ENCODE measurements around the gene KLB.

Gene KLB

GRCh38 chr4:39466747-39467146 is 60.0 kb downstream of the KLB start:
- DNase-seq: no peak

- DNase-seq: no peak
Observed at GRCh38 chr4:39467464-39467863, 60.7 kb downstream of the KLB start.

GRCh38 chr4:39469429-39470077 is 62.8 kb downstream of the KLB start:
- DNase-seq: peak; percentile 63

DNA sequence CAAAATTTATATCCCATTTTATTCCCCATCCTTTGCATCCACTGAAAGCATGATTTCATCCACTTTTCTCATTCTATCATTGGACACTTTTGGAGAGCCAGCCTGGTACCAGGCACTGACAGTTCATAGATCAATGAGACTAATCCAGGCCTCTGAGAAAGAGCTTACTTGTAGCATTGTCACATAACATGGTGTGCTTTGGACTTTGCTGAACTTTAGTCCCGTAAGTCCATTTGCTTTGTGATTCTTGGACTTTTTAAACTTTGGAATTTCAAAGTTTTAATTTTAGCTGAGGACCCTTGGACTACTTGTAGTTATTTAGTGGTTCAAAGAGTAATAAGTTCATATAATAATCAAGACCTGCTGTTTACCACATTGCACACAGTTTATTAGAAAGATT is 63.7 kb downstream of the KLB start:
- DNase-seq: no peak

DNA sequence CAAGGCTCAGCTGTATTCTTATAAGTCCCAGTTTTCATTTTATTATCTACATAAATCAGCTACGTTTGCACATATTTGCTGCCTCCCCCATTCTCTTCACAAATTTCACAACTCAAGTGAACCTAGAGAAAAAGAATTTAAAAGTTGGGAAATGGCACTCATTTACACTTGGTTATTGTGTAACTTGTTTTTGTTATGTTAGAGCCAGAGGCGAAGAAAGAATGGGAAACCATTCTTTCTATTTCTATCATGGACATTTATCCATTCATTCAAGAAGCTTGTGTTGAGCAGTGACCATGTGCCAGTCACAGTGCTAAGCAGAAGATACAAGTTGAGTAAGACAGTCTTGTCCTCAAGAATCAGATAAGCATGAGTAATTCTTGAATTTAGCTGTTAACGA is 65.7 kb downstream of the KLB start:
- DNase-seq: no peak

DNA sequence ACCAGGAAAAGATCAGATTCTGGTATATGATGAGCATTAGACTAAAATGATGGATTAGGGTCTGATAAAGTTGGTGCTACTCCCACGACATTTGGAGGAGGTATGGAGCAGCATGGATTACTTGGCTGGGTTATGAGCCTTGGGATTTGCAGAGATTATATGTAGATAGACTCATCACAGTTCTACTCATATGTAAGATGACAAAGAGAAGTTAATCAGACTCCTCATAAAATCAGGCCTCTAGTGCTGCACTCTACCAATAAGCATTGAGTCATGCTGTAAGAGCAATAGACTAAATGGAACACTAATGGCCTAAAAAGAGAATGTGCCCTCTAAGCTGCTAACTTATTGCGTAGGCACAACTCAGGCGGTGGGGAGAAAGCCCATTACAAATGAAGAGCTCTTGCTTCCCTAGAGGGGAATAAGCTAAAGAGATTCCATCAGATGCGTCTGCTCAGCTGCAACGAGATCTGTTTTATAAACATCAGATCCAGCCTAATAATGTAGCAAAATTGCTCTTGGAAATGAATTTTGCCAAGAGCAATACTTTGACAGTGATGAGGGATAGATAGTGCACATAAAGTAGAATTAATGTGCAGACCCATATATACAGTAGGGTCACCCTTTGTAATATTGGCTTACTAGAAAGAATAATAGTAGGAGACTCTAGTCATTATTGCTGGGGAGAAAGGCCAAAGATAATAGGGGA is 69.6 kb downstream of the KLB start:
- no peak for DNase-seq

DNA sequence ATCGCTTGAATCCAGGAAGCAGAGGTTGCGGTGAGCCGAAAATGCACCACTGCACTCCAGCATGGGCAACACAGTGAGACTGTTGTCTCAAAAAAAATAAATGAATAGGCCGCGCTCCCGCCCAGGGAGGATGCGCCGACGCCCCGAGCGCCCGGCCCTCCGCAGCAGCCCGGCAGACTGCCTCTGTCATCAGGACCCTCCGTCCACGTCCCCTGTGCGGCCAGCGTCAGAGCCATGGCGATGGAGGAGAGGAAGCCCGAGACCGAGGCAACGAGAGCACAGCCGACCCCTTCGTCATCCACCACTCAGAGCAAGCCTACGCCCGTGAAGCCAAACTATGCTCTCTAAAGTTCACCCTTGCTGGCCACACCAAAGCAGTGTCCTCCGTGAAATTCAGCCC is 73.5 kb downstream of the KLB start:
- no peak for DNase-seq

- DNase-seq: no peak
Observed at GRCh38 chr4:39480902-39481695, 74.4 kb downstream of the KLB start.

DNA sequence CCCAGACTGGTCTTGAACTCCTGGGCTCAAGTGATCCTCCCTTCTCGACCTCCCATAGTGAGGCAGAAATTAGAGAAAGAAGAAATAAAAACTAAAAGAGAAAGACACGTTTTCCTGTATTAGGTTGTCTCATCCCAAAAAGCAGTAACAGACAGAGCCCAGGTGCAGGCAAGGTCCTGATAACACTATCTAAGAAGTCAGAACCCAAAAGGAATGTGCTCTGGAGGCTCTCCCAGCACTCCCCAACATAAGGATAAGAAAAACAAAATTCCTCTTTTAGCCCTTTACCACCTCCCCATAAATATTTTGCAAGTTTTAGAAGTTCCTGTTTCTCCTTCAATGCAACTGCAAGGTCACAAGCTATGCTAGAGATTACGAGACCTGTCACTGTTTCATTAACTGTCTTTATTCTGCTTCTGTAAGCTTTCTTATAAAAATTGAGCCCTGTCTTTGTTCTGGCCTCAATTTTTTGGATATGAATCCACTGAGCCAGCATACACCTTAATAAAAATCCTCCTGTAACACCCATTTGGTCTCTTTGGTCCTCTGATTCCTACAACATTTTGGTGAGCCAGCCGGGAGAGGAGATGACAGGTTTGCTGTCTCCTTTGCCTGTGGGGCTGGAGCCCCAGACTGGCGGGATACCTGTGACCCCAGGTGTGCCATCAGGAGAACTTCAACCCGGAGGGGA is 78.0 kb downstream of the KLB start:
- no peak for DNase-seq

- DNase-seq: no peak
Observed at GRCh38 chr4:39486221-39486804, 79.6 kb downstream of the KLB start.

GRCh38 chr4:39490322-39490721 is 83.6 kb downstream of the KLB start:
- DNase-seq: no peak

DNA sequence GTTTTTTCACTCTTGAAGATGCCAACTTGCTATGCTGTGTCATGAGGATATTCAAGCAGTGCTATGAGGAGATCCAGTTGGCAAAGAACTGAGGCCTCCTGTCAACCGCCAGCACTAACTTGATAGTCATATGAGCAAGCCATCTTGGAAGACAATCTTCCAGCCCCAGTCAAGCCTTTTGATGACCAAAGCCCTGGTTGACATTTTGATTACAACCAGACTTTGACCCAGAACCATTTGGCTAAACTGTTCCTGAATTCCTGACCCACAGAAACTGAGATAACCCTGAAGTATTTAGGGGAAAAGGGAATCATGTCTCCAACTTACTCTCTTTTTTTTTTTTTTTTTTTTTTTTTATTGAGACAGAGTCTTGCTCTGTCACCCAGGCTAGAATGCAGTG is 87.6 kb downstream of the KLB start:
- no peak for DNase-seq

GRCh38 chr4:39495446-39496213 is 88.9 kb downstream of the KLB start:
- DNase-seq: no peak

- no peak for DNase-seq
Observed at GRCh38 chr4:39497909-39498726, 91.4 kb downstream of the KLB start.

- no peak for DNase-seq
Observed at GRCh38 chr4:39498727-39499020, 91.9 kb downstream of the KLB start.
